Measurements from ENCODE around the gene ATP13A1.

The ATP13A1 gene

DNA sequence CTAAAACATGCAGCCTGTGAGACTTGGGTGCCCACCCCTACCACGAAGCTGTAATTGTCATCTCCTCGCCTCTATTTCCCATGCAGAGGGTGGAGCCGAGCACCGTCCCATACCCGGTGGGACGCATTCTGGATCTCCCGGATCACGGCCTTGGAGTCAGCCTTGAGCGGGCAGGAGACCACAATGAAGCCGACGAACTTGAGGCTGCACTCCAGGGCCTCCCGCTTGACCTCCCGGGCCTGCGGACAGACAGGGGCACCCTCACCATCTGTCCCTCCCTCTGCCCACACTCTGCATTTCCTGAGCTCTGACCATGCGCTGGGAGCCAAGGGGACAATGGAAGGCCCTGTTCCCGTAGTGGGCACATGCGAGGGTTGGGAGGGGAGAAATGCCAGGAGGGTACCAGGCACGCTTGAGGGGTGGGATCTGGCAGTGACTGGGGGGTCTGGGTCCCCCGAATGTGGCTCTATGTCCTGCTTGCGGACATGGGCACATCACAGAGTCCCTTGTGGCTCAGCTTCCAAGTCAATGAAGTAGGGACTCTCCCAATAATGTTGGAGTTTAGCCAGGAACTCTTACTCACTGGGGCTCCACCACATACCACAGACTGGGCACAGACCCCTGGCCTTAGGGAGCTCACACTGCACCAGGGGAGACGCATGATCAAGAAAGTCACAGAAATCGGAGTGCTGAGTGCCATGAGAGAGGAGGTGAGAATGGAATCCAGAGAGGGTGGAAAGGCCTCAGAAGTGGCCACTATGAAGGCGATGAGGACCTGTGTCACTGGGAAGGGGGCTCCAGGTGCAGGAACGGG lies 10.8 kb downstream of the ATP13A1 start:
- no peak for ATAC-seq

DNA sequence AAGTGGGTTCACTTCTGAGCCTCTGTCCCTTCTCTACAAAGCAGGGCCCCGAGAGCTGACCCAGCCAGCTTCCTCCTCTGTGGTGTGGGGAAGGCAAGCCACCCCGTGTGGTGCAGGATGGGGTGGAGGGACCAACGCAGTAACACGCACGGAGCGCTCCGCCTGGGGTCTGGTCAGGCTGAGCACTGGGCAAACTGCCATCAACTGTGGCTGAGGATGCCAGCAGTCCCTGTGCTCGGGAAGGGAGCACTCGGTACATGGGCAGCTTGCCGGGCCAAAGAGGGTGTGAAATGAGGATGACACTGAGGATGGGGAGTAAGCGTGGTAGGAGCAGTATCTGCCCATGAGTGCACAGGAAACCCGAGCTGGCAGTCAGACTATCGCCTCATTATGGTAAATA lies 12.4 kb downstream of the ATP13A1 start:
- ATAC-seq, result no peak

More for the DNA sequence above, 10.8 kb downstream of the ATP13A1 start:
- TF ChIP-seq POU6F1 (CRISPR knock-in tag; IDR thresholded peaks at IDR 0.05; ENCODE audit: borderline replicate concordance, low read depth) (no peak), ISL1 (CRISPR knock-in tag; IDR thresholded peaks at IDR 0.05) (no peak), RARB (CRISPR knock-in tag; IDR thresholded peaks at IDR 0.05) (no peak), PPARA (CRISPR knock-in tag; IDR thresholded peaks at IDR 0.05; ENCODE audit: borderline replicate concordance) (no peak), ESRRG (CRISPR knock-in tag; IDR thresholded peaks at IDR 0.05) (no peak), TOX (CRISPR knock-in tag; IDR thresholded peaks at IDR 0.05; ENCODE audit: borderline replicate concordance) (no peak), CREB5 (CRISPR knock-in tag; IDR thresholded peaks at IDR 0.05; ENCODE audit: low read depth) (no peak), ZFP3 (CRISPR knock-in tag; IDR thresholded peaks at IDR 0.05) (no peak), OSR1 (CRISPR knock-in tag; IDR thresholded peaks at IDR 0.05) (no peak)
- TF ChIP-seq, protein P1, sequence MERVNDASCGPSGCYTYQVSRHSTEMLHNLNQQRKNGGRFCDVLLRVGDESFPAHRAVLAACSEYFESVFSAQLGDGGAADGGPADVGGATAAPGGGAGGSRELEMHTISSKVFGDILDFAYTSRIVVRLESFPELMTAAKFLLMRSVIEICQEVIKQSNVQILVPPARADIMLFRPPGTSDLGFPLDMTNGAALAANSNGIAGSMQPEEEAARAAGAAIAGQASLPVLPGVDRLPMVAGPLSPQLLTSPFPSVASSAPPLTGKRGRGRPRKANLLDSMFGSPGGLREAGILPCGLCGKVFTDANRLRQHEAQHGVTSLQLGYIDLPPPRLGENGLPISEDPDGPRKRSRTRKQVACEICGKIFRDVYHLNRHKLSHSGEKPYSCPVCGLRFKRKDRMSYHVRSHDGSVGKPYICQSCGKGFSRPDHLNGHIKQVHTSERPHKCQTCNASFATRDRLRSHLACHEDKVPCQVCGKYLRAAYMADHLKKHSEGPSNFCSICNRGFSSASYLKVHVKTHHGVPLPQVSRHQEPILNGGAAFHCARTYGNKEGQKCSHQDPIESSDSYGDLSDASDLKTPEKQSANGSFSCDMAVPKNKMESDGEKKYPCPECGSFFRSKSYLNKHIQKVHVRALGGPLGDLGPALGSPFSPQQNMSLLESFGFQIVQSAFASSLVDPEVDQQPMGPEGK (CRISPR knock-in tag; IDR thresholded peaks at IDR 0.05; ENCODE audit: borderline replicate concordance), result no peak

More for the DNA sequence above, 12.4 kb downstream of the ATP13A1 start:
- TF ChIP-seq CSDC2 (CRISPR knock-in tag; IDR thresholded peaks at IDR 0.05), result no peak
- TF ChIP-seq ZC3H10 (CRISPR knock-in tag; IDR thresholded peaks at IDR 0.05), result no peak
- no peak for TF ChIP-seq POU6F1 (CRISPR knock-in tag; IDR thresholded peaks at IDR 0.05; ENCODE audit: borderline replicate concordance, low read depth)
- no peak for TF ChIP-seq TCF4 (CRISPR knock-in tag; IDR thresholded peaks at IDR 0.05; ENCODE audit: borderline replicate concordance)
- no peak for TF ChIP-seq BACH2 (CRISPR knock-in tag; IDR thresholded peaks at IDR 0.05; ENCODE audit: borderline replicate concordance)
- TF ChIP-seq, protein P2, sequence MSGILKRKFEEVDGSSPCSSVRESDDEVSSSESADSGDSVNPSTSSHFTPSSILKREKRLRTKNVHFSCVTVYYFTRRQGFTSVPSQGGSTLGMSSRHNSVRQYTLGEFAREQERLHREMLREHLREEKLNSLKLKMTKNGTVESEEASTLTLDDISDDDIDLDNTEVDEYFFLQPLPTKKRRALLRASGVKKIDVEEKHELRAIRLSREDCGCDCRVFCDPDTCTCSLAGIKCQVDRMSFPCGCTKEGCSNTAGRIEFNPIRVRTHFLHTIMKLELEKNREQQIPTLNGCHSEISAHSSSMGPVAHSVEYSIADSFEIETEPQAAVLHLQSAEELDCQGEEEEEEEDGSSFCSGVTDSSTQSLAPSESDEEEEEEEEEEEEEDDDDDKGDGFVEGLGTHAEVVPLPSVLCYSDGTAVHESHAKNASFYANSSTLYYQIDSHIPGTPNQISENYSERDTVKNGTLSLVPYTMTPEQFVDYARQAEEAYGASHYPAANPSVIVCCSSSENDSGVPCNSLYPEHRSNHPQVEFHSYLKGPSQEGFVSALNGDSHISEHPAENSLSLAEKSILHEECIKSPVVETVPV (CRISPR knock-in tag; IDR thresholded peaks at IDR 0.05), result no peak
- no peak for TF ChIP-seq PPARA (CRISPR knock-in tag; IDR thresholded peaks at IDR 0.05; ENCODE audit: borderline replicate concordance)
- no peak for TF ChIP-seq ISL1 (CRISPR knock-in tag; IDR thresholded peaks at IDR 0.05)
- TF ChIP-seq TOX (CRISPR knock-in tag; IDR thresholded peaks at IDR 0.05; ENCODE audit: borderline replicate concordance), result no peak
- no peak for TF ChIP-seq ESRRG (CRISPR knock-in tag; IDR thresholded peaks at IDR 0.05)
- TF ChIP-seq ZNF8 (CRISPR knock-in tag; IDR thresholded peaks at IDR 0.05), result no peak
- TF ChIP-seq OSR1 (CRISPR knock-in tag; IDR thresholded peaks at IDR 0.05), result no peak
- no peak for TF ChIP-seq ZNF565 (CRISPR knock-in tag; conservative IDR thresholded peaks at IDR 0.05; ENCODE audit: low read depth)
- no peak for TF ChIP-seq ARNTL (CRISPR knock-in tag; IDR thresholded peaks at IDR 0.05; ENCODE audit: borderline replicate concordance, low read depth)
- TF ChIP-seq ZFP30 (CRISPR knock-in tag; IDR thresholded peaks at IDR 0.05), result no peak
- TF ChIP-seq GLIS3 (CRISPR knock-in tag; IDR thresholded peaks at IDR 0.05), result no peak
- TF ChIP-seq CREB5 (CRISPR knock-in tag; IDR thresholded peaks at IDR 0.05; ENCODE audit: low read depth), result no peak
- TF ChIP-seq SNAI2 (CRISPR knock-in tag; IDR thresholded peaks at IDR 0.05), result no peak
- TF ChIP-seq, protein P3, sequence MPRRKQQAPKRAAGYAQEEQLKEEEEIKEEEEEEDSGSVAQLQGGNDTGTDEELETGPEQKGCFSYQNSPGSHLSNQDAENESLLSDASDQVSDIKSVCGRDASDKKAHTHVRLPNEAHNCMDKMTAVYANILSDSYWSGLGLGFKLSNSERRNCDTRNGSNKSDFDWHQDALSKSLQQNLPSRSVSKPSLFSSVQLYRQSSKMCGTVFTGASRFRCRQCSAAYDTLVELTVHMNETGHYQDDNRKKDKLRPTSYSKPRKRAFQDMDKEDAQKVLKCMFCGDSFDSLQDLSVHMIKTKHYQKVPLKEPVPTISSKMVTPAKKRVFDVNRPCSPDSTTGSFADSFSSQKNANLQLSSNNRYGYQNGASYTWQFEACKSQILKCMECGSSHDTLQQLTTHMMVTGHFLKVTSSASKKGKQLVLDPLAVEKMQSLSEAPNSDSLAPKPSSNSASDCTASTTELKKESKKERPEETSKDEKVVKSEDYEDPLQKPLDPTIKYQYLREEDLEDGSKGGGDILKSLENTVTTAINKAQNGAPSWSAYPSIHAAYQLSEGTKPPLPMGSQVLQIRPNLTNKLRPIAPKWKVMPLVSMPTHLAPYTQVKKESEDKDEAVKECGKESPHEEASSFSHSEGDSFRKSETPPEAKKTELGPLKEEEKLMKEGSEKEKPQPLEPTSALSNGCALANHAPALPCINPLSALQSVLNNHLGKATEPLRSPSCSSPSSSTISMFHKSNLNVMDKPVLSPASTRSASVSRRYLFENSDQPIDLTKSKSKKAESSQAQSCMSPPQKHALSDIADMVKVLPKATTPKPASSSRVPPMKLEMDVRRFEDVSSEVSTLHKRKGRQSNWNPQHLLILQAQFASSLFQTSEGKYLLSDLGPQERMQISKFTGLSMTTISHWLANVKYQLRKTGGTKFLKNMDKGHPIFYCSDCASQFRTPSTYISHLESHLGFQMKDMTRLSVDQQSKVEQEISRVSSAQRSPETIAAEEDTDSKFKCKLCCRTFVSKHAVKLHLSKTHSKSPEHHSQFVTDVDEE (CRISPR knock-in tag; IDR thresholded peaks at IDR 0.05), result no peak
